GM18498 (cell line): Measurements from ENCODE around the gene VASN.
"Not testable (repeated sequence)": the region's sequence is repeated elsewhere in the genome, so short reads cannot be mapped to it uniquely, and the experiment has no call there.

Experiments used
- ATAC-seq: cut with Tn5 transposase; IDR thresholded peaks from one replicate; pipeline ENCODE4 v1.9.1; 2021; ENCODE audit warnings: mild to moderate bottlenecking, moderate library complexity; ENCODE audit not compliant: unreplicated experiment

Gene VASN

DNA sequence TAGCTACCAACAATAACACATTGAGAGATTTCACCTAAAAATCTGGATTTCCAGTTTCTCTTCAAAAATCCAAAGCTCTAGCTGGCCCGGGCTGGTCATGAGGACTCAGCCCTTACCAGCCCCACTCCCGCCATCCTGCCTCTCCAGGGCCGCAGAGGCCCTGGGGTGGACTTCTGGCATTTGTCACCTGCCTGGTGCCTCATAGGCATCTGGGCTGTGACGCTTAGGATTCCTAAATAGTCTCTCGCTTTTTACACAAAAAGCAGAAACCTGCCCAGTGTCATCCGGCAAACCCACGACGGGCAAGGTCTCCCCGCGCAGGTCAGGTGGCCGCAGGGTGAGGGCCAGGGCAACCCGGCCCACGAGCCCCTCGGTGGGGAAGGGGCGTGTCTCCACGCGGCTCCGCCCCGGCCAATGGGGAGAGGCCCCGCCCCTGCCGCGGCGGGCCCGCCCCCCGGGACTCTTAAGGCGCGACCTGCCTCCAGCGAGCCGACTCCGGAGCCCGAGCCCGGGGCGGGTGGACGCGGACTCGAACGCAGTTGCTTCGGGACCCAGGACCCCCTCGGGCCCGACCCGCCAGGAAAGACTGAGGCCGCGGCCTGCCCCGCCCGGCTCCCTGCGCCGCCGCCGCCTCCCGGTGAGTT is at the start of gene VASN:
Gene VASN, plus strand, starts transcription at position 492 of the 644 bp plus-strand sequence. CDS start 9,030 bp downstream, outside the sequence.
- ATAC-seq, result no peak

DNA sequence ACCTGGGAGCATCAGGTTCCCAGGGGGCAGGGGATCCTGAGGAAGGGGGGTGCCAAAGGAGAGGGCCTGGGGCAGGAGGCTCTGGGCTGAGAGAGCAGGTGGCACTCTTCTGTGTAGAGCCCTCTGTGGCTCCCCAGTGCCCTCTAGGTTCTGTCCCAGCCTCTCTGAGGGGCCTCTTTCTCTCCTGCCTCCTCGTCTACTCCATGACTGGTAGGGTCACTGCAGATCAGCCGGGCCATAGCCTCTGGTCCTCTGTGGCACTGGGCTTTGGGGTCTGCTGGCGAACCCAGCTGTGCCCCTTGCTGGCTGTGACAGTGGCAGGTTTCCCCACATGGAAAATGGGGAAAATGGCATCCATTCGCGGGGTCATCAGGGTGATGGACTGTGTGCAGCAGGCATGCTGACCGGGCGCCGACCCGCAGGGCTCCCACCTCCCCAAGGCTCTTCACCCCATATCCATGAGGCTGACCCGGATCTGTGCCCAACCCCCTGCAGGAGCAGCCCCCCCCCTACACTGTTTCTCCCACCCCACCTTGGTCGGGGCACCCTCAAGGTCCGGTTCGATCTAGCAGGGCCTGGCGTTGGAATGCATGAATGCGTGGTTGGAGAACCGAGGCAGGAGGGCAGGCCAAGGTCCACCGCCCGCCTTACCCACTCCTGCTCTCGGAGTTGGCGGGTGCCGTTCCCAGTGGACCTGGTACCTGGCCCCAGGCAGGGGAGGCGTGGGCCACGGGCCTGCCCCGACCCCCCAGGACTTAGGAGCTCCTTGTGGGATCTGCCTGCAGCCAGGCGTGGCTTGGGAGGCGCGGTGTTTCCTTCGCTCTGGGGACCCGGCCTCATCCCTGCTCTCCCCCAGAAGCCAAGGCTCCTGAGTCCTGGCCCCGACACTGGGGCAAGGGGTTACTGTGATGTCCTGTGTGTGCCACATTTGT is 49.3 kb upstream of the VASN start:
- ATAC-seq, result no peak

DNA sequence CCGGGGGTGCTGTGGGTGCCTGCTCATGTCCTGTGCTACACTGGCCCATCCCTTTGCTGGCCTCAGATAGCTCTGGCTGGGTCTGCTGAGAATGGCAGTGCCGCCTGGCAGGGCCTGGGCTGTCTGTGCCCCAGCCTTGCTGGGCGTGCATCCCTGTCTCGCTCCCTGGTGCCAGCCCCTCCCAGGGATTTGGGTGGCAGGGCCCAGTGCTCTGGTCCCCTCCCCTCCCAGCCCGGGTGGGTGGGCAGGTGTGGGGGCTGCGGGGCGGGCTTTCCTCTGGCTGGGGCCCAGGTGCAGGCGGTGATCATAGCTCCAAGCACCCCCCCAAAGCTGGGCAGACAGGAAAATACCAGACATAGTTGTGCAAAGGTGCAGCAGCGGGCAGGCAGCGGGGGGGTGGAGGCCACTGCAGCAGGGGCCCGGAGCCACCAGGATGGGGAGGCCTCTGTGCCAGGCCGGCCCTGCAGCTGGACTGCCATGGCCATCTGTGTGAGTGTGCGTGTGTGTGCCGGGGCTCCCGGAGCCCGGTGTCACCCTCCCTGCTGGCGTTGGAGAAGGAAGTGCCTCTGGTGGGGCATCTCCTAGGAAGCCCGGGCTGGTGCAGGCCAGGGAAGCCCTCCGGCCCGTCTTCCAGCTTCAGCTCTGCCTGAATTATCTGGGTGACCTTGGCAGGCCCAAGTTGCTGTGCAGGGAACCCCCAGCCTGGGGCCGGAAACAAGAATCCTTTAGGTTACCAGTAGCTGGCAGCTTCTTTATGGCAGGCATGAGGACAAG is 48.4 kb upstream of the VASN start:
- ATAC-seq, result no peak

DNA sequence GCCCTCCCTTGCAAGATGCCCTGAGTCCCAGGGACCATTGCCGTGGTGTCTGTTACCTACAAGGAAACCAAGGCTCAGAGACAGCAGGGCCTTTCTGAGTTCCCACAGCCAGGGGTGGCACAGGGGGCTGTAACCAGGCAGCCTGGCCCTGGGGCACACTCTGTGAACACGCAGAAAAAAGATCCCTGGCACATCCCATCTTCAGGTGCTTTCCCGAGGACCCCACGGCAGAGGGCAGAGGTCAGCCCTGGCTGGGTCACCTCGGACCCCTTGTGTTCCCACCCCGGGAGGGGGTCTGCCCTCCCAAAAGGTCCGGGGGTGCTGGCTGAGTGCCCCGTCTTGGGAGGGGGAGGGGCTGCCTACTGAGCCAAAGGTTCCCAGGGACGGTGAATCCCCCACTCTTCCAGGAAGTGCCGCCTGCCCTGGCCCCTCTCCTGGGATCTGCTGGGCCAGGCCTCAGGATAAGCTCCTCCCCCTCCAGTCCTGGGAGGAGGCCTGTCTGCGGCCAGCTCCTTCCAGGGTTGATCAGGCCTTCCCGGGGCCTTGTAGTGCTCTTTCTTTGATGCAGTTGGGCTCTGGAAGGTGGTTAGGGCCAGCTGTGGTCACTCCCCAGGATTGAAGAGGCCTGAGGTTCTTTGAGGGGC is 47.7 kb upstream of the VASN start:
- no peak for ATAC-seq

DNA sequence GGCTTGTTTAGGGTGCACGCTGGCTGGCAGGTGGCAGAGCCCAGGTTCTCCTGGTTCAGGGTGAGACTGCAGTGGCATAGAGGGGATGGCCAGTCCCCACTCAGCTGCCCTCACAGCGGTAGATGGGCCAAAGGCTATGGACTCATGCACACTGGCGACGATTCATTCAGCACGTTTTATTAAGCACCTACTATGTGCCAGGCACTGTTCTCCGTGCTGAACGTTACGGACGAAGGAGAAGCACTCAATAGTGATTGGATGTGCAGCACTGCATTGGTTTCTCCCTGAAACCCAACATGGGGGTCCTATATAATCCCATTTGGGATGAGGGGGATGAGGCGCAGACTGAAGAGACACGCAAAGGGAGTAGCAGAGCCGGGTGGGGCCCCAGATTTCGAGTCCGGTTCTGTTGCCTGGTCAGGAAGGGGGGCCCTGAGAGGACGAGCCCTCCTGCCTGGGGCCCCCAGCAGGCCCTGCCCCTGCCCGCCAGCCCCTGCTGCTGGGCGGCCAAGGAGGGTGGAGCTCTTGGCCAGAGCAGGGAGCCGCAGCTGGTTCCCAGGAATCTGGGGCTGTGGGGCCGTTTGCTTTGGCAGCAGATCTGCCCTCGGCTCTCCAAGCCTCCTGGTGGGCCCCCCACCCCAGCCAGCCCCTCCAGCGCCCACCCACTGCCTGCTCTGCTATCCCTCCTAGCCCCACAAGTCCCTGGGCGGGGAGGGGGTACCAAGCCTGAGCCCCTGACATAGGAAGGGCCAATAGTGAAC is 47.0 kb upstream of the VASN start:
- ATAC-seq, result no peak

DNA sequence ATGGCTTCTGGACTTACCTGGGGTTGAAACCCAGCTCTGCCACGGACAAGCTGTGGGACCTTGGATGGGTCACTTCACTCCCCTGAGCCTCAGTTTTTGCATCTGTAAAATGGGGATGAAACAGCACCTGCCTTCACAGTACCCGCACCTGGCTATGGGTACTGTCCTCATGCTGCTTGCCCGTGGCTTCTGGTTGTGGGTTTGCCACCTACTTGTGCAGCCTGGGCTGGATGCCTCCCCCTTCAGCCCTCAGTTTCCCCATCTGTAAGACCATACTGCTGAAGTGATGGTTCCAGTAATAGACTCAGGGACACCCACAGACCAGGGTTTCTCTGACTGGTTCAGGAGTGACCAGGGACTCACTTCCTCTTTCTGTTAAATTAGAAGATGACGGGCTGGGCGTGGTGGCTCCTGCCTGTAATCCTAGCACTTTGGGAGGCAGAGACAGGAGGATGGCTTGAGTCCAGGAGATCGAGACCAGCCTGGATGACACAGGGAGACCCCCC is 46.3 kb upstream of the VASN start:
- ATAC-seq, result no peak

DNA sequence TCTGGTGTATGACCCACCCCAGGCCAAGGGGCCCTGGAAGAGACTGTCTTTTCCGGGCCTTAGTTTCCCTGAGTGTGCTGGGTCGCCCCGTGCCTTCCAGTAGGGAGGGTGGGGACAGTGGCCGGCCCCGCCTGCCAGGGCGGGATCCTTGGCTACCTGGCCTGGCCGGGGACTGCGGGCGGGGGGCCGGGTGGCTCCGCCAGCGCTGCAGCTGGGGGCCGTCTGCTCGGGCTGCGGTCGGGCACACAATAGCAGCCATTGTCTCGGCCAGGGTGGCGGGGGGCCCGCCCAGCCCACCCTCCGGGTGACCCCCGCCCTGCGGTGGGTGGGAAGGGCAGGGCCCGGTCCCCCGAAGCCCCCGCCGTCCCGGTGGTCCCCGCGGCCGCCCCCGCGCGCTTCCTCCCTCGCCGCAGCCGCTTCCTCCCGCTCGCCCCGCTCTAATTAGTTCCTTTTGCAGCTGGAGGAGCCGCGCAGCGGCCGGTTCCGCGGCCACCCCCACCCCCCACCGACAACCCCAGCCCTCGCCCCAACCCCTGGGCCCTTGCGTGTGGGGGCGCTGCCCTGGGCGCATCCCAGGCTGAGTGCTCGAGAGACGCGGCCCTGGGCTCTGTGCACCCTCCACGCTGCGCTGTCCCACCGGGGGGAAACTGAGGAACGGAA is 44.1 kb upstream of the VASN start:
- peak; percentile 4 for ATAC-seq

DNA sequence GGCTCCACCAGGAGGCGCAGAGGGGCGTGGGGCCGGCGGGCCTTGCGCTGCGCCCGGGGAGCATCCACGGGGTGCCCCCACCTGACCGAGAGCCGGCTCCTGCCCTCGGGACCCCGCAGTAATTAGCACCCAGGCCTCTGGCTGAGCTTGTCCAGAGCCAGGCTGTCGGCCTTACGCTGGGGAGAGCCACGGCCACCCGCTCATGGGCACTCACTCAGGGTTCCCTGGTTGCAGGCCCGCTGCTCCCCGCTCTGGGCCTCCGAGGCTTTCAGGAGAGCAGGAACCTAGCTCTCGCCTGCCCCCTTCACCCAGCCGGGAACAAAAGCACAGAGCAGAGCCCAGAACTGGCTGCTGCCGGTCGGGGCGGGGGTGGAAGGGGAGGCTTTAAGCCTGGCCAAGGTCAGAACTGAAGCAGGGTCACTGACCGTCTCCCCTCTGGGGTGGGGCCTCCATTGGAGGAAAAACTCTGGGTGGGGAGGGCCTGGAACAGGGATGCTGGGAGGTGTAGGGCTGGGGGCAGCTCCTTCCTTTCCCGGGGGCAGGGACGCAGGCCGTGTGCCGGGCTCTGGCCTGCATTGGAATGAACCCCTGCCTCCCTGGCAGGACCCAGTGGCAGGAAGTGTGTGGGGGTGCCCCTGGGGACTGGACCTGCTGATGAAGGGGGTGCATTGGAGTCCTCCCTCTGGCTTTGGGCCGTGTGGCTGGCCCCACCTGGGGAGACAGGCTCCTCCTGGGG is 43.4 kb upstream of the VASN start:
- peak; percentile 53 for ATAC-seq

DNA sequence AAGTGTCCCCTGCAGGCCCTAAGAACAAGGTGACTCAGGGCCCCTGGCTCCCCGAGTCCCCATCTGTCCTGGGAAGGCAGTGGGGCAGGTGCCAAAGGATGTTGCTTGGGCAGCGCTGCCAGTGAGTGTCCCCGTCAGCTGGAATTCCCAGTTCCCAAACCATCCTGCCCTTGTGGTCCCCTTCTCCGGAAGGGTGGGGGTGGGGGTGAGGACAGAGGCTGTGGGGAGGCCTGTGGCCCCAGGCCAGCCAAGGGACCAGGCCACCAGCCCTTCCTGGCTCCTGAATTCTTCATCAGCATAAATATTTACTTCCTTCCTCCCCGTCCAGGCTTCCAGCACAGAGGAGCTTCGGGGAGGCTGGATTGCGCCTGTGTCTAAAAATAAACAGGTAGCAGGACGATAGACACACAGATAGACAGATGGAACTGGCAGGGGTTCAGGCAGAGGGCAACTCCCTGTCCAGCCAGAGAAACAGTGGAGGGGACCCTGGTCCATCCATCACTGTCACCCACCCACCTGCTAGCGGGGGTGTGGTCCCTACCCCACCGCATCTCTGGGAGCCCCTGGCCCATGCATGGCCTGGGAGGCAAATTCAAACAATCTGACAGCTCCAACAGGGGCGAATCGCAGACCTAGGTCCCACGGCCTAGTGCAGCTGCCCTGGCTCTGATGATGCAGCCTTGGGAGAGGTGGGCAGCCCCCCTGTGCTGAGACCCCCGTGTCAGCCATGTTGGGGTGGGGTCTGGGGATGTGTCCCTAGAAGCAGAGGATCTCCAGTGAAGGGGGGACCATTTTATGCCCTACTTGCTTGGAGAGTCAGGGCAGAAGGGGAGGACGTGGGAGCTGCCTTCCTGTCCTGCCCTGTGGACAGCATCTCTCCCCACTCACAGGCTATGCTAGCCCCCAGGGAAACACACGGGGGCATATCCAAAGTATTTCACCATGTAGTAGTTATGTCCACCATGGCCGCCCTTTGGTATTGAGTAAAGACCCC is 42.6 kb upstream of the VASN start:
- no peak for ATAC-seq

DNA sequence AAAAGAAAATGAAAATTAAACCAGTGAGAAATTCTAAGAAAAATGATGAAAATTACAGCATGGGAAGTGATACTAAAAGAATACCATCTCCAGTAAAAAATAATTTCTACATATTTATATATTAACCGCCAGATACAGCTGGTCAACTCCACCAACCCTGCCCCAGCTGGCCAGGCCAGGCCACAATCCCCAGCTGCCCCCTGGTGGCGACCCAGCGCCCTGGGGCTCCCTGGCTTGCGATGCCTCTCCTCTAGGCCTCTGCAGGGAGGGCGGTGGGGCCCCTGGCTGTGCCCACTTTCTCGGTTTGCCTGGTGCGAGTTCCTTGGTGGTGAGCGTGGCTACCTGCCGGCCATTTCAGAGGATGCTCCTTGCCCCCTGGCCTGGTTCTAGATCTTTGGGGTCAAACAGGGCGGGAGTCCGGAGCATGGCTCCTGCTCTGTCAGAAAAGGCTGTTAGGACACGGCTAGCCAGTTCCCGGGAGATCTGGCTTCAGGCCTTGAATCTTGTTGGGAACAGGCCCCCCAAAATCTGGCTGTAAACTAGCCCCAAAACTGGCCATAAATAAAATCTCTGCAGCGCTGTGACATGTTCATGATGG is 41.3 kb upstream of the VASN start:
- peak; percentile 54 for ATAC-seq

DNA sequence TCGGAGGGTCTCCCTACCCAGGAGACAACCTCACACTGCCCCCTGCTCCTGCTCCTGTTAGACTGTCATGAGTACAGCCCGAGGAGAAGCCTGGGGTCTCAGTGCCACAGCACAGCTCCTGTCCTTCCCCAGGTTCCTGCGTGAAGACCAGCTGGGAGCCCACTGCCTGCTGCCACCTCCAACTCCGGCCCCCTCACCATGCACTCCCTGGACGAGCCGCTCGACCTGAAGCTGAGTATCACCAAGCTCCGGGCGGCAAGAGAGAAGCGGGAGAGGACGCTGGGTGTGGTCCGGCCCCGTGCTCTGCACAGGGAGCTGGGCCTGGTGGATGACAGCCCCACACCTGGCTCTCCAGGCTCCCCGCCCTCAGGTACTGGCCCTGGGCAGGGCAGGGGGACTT is 39.6 kb upstream of the VASN start:
- ATAC-seq, result no peak

DNA sequence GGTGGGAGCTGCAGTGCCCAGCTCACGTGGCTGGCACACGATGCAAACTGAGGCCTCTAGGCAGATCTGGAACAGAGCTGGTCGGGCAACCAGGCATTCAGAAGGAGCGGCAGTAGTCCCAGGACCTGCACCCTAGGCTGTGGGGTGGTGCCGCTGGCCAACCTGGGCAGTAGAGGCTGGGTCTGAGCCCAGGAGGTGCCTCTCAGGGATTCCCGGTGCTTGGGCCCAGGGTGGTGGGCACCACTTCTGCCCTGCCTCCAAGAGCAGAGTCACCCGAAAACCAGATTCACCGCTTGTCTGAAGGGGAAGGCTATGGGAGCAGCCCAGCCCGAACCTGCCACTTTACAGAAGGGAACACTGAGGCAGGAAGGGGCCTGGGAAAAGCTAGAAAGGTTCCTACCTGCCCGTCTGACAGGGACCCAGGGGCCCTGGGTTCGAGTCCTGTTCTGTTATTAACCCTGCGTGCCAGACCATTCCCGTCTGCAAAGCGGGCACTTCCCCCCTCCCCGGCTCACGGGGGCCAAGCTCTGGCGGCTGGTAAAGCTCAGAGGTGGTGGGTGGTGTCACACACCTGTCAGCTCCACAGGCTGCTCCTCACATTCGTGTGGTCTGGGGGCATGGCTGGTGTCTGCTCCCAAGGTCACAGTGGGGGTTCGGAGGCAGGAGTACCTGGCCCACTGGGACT is 38.9 kb upstream of the VASN start:
- ATAC-seq, result no peak

DNA sequence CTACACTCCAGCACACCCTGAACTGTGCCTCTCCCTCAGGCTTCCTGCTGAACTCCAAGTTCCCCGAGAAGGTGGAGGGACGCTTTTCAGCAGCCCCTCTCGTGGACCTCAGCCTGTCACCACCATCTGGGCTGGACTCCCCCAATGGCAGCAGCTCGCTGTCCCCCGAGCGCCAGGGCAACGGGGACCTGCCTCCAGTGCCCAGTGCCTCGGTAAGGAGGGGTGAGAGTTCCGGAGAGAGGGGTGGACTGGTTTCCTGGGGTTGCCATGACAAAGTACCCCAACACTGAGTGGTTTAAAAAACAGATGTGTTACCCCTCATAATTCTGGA is 38.4 kb upstream of the VASN start:
- ATAC-seq, result no peak

DNA sequence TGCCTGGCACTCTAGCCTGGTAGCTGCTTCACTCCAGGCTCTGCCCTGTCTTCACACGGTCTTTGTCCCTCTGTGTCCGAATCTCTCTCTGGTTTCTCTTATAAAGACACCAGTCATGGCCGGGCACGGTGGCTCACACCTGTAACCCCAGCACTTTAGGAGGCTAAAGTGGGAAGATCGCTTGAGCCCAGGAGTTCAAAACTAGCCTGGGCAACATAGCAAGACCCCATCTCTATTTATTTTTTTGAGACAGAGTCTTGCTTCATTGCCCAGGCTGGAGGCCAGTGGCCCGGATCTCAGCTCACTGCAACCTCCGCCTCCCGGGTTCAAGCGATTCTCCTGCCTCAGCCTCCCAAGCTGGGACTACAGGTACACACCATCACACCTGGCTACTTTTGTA is 37.9 kb upstream of the VASN start:
- not testable (repeated sequence) for ATAC-seq

DNA sequence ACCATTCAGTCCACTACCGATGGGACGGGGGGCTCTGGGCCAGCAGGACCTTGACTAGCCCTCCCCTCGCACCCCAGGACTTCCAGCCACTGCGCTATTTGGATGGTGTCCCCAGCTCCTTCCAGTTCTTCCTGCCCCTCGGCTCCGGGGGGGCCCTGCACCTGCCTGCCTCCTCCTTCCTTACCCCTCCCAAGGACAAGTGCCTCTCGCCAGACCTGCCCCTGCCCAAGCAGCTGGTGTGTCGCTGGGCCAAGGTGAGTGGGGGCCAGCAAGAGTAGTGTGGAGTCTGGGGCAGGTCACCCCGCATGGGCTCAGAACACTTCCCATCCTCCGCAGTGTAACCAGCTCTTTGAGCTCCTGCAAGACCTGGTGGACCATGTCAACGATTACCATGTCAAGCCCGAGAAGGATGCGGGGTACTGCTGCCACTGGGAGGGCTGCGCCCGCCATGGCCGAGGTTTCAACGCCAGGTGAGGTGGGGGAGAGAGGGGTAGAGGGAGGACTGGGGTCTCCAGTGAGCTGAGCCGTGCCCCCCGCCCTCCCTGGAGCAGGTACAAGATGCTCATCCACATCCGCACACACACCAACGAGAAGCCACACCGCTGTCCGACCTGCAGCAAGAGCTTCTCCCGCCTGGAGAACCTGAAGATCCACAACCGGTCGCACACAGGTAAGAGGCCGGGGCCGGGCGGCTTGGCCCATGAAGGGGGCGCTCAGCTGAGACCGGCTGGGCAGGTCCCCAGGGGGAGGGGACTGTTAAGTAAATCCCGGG is 36.7 kb upstream of the VASN start:
- ATAC-seq, result no peak
